Dedifferentiated amniotic fluid mesenchymal stem cell (primary cell): ENCODE data around the gene VOPP1.

Experiments
- DNase-seq: peaks from one replicate; pipeline ENCODE4 v3.0.0-alpha.2; 2016; ENCODE audit errors: extremely low spot score

The VOPP1 gene

DNA sequence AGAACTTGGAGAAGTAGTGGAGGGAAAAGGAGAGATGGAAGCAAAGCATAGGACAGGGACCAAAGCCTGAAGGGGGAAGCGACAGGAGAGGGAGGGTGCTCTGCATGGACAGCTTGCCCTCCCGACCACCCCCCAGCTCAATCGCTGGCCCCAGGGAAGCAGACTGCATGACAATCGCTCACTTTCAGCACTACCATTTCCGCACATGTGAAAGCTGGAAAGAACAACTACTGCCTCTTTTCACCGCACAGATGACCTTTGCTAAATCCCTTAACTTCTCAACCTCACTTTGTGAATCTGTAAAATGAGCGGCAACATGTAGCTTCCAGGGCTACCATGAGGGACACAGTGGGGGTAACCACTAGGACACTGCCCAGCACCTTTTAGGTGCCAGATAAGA is 17.1 kb downstream of the VOPP1 start:
- no peak for DNase-seq

DNA sequence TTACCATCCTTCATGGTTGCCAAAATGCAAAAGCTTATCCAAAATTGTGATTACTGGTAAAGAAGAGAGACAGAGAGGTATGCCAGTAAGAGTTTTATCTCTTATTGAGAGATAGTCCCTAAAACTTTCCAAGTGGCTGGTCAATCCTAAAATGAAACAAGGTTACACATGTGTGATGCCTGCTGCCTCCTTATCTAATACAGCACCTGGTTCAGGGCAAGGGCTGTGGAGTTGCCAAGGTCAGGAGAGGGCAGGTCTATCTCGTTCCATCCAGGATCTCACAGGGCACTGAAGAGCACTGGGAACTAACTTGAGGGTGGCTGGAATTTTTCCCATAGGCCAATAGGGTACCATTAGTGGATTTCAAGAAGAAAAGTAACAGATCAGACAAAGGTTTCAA is 18.3 kb downstream of the VOPP1 start:
- DNase-seq = no peak

DNA sequence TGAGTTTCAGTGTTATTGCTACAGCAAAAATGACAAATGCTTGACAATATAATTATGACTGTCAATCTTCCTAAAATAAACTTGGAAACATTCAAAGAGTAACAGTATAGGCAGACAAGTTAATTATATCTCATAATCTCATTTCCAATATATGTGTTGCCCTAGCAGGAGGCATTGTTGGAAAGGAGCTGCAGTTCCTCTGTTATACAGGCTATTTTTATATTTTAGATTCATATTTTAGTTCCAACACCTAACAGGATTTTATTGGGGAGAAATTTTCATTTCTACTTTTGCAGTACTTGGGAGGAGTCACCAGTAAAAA is 19.3 kb downstream of the VOPP1 start:
- no peak for DNase-seq

DNA sequence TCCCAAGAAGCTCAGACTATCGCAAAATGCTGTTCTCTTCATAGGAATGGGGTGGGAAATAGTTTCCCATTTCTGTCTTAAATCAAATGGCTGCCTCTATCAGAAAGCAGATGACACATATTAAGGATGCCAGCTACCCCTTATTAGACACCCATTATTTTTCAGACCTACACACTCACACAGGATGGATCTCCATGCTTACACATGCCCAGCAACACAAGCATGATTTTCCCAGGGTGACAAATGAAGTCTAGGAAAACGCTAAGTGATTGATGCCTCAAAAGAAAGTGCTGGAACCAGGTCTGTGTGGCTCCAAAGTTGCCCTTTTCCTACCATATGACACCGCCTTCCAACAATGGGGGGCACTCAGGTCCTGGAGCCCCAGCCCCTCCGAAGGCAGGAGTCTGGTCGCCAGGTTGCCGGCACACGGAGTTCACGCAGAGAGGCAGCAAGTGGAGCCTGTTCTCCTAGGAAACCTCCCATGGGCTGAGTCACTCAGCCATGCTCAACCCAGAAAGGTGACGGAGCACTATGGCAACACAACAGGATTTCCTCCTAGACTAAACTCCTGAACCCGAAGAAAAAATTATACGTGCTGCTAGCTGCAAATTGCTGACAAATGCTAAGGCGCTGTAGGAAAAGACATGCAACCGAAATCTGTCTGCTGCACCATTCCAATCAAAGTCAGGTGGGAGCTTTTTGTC is 19.8 kb downstream of the VOPP1 start:
- DNase-seq = no peak

DNA sequence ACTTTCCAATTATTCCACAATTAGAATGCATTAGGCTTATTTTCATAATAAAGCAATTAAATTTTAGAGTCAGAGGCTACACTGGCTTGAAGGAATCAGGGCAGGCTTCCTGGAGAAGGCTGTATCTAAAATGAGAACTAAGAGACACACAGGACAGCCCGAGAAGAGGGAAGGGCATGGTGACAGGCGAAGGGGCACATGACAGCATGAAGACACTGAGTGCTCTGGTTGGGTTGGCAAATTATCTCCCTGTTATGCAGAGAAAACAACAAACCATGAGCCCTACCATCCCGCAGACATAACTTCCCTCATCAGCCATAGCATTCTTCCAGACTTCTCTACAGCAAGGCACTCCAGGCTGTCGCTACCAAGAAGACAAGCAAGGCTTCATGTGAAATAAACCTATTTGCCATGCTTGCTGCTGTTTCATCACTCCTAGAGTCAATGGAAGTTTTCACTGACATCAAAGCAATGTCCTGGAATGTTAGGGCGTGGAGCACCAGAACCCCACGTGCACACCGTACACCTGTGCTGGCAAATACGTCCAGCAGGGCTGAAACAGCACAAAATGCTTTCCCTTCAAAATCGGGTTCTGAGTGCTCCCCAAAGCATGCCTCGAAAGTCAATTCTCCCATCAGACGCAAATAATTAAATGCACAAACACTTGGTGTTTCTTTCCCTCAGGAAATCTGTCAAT is 21.3 kb downstream of the VOPP1 start:
- DNase-seq = no peak

DNA sequence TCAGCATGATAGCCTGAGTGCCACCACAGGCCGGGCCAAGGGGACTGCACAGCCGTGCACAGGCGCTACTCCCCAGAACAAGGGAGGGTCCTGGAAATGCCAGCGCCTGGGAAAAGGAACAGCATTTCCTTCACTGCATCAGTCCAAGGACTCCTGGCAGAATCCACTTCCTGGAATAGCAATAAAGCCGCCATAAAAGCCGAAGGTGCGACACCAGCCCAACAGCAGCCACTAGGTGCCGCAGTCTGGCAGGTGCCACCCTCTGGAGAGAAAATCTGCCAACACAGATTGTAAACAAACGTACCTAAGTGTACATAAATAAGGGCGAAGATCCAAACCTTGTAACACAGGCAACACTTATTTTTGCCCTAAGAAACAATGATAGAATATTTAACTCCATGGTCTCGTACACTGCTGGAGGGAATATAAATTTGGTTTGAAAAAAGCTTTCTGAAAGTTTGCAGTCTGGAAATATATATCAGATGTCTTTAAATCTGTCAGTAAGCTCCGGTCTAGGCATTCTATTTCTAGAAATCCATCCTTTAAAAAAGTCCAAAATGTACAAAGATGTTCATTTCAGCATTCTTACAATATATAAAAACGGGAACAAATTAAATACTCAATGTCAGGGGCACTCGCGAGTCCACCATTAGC is 22.2 kb downstream of the VOPP1 start:
- no peak for DNase-seq

DNA sequence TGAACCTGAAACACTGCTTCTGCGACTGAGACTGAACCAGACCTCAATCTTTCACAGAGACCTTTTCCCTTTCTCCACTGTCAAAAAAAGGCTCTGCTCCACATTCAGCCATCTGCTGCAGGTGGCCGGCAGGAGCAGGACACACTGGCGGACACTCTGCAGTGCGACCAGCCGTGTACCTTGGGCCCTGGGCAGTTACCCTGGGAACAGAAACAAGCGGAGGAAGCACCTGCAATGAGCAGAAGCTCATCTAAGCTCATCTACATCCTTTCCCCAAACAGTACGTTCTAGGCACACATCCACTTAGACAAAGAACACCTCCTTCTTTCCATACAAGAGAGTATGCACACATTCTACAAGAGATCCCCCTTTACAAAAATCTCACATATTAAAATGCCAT is 22.8 kb downstream of the VOPP1 start:
- DNase-seq = no peak

DNA sequence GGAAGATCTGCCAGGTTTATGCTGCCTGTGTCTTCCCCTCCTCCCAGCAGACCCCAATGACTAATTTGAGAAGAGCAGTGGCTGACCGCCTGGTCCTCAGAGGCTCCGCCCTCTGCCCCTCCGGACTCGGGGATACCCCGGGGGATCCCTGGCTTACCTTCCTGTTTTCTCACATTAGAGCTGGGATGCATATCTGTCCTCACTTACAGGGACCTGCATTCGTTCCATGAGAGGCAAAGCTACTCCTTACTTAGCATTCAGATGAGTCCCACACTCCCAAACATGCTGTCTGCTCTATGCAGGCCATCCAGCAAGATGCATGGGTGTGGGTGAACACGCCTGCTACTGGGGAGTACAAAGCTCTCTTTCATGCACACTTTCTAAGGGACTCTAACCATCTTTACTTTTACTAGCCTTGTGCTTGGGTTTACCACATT is 24.0 kb downstream of the VOPP1 start:
- DNase-seq = no peak

DNA sequence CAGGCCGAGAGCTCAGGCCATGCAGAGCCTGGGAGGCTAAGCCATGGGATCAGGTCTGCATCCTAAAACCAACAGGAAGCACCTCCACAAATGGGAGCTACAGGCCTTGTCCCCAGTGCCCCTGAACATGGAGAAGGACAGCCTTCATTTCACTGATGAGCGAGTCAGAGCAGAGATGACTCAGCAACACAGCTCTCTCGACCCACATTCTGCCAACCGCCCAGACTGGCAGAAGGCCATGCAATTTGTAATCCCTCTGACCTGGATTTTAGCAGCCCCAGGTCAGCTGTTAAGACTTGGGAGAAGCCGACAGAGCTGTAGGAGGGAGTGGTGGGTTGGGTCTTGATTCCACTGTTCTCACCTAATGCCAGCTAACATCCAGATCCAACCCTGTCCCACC is 25.5 kb downstream of the VOPP1 start:
- peak; percentile 84 for DNase-seq

DNA sequence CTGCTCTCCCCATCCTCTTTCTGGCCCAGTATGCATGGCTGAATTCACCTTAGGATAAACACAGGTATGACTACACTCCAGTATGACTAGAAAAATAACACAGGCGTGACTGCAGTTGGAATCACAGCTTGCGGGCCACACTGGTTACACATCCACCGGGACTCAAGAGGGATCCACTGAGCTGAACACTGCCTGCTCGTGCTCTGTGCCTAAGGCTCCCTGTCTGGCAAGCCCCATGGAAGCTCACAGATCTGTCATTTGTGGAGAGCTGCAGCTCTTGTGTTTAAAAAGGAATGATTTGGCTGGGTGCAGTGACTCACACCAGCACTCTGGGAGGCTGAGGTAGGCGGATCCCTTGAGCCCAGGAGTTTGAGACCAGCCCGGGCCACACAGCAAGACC is 26.8 kb downstream of the VOPP1 start:
- peak; percentile 34 for DNase-seq

DNA sequence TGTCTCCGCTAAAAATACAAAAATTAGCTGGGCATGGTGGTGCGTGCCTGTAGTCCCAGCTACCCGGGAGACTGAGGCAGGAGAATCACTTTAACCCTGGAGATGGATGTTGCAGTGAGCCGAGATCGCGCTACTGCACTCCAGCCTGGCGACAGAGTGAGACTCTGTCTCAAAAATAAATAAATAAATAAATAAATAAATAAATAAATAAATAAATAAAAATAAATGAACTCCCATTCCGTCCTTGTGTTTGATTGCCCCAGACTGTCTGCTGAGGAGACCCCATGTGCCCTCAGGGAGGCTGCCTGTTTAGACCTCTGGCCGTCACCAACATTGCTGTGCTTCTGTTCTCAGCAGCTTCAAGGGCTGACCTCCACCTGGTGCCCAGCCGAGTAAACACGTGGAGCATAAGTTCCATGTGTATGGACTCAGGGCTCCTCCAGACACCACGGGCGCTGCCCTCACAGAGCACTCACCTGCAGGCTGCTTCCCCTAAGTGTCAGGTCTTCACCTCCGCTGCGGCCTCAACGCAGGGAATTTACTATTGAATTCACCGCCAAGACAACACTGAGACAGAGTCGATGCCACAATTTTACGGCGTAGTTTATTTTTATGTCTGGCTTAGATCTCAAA is 32.0 kb downstream of the VOPP1 start:
- DNase-seq = no peak

DNA sequence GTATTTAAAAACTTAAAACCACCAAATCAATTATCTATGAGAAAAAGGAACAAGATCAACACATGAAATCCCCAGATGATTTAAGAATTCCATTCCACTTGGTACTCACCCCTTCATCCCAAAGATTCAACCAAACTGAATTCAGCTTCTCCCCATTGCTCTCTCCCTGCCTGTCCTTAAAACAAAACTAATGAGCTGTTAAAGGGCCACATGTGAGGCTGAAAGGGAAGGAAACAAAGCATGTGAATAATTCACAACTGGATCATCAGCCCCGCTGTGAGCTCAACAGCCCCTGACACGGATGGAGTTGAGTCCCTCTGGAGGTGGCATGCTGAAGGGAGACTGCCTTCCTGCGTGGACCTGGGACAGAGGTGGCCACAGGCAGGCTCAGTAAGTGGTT is 32.9 kb downstream of the VOPP1 start:
- DNase-seq = no peak

DNA sequence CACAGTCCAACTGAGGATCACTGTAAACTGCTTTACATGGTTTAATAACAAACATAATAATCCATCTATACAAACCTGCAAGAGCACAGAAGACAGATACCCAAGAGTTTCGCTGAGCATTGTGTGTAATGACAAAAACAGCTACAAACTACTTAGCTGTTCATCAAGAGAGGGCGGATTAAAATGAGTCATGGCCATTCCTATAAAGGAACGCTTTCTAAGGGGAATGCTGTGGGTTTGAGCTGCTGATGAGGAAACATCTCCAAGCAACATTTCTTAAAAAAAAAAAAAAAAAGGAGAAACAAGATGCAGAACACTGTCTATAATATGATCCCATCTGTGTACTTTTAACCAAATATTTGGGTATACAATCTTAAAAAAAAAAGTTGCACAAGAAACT is 33.8 kb downstream of the VOPP1 start:
- DNase-seq = peak; percentile 87

DNA sequence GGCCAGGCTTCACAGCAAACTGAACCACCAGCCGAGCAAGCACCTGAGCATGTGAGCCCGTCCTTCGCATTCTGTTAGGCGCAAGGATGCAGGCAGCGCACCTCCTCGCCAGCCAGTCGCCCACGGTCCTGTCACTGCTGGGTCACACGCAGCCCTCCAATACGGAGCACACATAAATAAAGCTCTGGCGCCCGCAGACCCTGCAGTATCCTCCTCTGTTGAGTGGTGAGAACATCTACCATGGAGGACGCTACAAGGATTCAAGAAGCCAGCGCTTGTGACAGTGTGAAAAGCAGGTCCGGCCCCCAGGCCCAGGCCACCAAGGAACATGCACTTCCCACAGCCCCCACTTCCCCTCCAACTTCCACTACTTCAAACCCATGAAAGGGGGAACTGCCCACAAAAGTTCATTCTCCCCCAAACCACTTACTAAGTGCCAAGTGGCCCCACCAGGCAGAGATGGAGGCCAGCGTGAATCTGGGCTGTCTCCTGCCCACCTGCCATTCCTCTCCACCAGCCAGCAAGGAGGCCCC is 34.8 kb downstream of the VOPP1 start:
- no peak for DNase-seq

DNA sequence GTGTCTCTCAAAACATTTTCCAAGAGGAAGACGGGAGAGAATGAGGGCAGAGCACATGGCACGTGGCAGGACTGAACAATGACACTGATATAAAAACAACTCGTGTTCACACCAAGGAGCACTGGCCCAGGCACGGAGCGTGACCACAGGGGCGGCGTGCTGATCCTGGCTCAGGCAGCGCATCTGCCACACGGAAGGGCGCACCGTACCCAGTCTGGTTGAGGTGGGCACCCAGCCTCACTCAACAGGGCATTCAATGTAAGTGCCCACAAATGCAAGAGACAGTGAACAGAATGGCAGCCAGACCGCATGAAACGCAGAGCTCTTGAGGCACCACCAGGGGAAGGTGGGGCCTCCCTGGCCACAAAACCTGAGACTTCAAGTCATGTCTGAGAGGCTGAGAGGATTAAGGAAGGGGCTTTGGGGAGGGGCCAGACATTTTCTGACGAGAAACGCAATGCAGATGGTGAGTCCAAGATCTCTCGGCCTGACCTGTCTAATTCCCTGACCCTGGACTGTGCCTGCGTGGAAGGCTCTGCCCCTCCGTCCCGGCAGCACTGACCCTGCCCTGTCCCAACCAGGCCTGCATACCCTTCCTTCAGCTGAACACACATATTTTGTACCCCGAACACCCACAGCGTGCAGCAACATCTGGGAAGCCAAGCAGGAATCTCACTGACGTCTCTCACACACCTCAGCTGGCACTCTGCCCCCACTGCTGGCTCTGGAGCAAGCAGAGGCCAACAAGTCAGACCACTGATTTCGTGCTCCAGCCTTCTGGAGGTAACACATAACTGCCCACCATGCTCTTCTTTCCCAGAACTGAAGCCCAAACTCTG is 35.5 kb downstream of the VOPP1 start:
- DNase-seq = no peak

DNA sequence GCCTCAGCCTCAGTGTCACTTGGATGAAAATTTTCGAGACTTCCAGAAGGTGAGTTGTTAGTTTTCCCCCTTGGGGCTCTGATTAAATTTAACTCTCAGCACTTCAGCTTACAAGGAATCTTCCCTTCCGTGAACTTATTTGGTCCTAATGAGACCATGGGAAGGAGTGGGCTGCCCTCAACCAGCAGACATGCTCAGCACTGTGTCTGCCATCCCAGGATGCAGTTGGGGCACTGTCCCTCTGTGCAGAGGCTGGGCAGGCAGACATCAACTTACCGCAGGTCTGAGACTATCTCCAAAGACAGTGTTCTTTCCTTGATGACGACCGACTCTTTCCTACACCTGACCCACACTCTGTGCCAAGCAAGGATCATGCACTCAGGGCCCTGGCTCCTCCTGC is 36.7 kb downstream of the VOPP1 start:
- DNase-seq = no peak

DNA sequence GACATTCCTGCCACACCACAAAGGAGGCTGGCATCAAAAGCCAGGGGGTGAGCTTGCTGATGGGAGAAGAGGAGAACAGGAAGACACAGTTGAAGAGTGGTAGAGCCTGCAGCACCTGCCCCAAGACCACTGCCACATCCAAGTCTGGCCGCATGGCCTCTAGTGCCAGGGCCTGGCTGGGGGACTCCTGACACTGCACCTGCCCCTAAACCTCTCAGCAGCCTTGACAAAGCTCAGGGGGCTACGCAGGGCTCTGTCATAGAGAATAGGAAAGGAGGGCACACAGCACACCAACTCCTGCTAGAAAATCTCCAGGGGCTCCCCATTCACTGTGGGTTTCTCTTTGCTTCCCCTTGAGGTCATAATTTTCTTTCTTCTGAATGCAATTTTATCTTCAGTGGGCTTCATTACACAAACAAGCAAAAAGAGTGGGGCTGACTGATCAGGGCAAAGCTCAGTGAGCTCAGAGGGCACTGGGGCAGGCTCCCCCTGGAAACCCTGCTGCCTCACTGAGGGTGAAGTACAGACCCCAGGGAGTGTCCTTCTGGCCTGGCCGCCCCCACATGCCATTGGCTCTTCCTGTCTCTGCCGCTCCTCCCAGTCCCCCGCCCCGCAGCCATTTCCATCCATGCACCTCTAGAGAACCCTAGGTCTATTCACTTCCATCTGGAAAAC is 37.2 kb downstream of the VOPP1 start:
- no peak for DNase-seq

DNA sequence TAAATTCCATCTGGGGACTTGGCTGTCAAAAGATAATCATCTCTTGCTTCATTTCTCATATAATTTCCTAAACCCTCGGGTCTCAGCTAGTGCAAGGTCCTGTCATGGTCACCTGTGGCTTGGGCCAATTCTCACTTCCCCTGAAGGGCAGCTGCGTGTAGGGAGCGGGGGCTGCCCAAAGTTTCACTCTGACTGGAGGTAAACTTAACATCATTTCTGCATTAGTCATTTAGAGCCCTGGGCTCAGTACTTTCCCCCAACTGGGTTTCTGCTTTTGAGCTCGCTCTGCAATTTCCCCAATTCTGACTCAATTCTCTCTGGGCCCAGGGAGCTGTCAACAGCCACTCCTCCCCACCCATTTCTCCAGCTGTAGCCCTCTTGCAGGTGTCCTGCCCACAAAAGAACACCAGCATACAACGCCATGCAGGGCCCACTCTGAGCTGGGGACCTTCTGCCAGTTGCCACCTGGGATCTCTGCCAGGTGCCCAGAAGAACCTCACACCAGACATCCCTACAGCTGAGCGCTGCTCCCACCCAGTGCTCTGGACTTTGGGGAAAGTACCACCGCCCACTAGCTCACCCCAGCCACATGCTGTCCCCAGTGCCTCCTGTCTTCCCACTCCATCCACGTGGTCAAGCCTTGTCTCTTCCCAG is 37.9 kb downstream of the VOPP1 start:
- peak; percentile 53 for DNase-seq

DNA sequence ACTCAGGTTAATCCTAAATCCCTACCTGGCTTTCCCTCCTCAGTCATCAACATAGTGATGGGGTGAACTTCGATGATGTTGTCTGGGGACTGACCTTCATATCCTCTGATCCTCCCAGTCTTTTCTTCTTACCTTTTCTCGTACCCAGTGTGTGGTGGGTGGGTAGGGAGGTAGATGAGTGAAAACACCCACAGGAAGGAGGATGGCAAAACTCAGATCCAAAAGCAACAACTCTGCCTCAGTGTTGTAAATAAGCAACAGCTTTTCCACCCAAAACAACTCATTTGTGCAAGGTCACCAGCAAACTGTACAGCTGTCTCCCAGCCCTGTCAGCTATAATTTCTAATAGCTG is 38.6 kb downstream of the VOPP1 start:
- DNase-seq = no peak

DNA sequence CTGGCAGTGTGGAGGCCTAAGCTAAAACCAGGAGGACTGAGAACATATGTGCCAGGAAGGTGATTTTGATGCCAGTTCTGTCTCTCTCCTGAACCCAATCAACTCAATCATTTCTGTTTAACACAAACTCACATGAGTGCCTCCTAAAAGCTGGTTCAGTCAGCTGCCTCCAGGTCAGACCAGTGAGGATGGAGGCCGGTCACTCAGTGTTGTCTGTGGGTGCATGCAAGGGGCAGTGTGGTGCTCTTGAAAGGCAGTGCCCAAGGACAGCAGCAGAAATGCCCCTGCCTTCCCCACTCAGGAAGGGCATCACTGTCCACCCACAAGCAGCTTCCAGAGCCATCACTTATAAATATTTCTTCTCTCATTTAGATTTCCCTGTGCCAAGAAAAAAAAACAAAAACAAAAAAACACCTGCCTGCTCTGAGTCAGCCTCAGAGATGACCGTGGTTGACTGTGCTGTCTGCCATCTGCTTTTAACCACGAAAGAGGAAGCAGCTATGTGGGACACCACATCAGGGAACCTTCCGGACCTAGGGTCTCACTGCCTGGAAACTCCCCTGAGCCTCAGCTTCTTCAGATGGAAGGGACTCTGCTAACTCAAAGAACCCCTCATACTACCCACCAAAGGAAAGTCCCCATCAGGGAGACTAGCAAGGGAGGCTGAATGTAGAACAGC is 39.1 kb downstream of the VOPP1 start:
- DNase-seq = no peak
